Kidney epithelial cell (primary cell): ENCODE data around the gene KCNG2. TPM values are rescaled to one million over a fixed set of nuclear protein-coding genes. Genes with fewer than 3 reads are reported as not detected.

Source experiments
- DNase-seq: peaks from one replicate; pipeline ENCODE4 v3.0.0-alpha.2; 2010; ENCODE audit warnings: low read depth
- H3K27me3 ChIP-seq: 2 replicates; pipeline ENCODE4 v1.6.0; 2011; ENCODE audit warnings: low read length; ENCODE audit not compliant: control insufficient read depth, insufficient read depth
- H3K36me3 ChIP-seq: 2 replicates; pipeline ENCODE4 v1.5.1; 2011; ENCODE audit warnings: low read length; ENCODE audit not compliant: control insufficient read depth, insufficient read depth
- H3K4me3 ChIP-seq: 2 replicates; pipeline ENCODE4 v1.5.1; 2011; ENCODE audit warnings: low read depth, mild to moderate bottlenecking, control low read depth, low read length
- total RNA-seq: library from RNA; depleted of rRNA; stranded (reverse); fragments of >200 nt; gene quantifications from 2 replicates; pipeline ENCODE4 v1.2.3, GENCODE V29; 2015
- TF ChIP-seq, protein P1 (sequence below): IDR thresholded peaks from 2 replicates; pipeline ENCODE4 v1.5.1; 2011; ENCODE audit warnings: mild to moderate bottlenecking, moderate library complexity, low read length, control low read depth, inconsistent platforms; ENCODE audit not compliant: insufficient read depth, poor library complexity, severe bottlenecking

The KCNG2 gene
- total RNA-seq, 1 donor from 2014 or later = not detected

DNA sequence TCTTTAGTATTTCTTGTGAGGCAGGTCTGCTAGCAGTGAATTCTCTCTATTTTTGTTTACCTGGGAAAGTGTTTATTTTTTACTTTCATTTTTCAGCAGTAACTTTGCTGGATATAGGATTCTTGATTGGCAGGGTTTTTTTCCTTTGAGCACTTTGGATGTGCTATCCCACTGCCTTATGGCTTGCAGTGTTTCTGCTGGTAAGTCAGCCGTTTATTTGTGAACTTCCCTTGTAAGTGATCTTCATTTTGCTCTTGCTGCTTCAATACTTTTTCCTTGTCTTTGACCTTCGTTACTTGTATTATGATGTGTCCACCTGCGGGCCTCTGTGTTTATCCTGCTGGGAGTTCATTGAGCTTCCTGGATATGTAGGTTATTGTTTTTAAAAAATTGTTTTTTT lies 99.0 kb downstream of the KCNG2 start:
- Histone ChIP-seq H3K27me3 (no peaks in the 10 kb centered on the region), H3K36me3 (no peaks in the 10 kb centered on the region), H3K4me3 (no peak overlapping the region)
- DNase-seq = no peak
- TF ChIP-seq, protein P1, sequence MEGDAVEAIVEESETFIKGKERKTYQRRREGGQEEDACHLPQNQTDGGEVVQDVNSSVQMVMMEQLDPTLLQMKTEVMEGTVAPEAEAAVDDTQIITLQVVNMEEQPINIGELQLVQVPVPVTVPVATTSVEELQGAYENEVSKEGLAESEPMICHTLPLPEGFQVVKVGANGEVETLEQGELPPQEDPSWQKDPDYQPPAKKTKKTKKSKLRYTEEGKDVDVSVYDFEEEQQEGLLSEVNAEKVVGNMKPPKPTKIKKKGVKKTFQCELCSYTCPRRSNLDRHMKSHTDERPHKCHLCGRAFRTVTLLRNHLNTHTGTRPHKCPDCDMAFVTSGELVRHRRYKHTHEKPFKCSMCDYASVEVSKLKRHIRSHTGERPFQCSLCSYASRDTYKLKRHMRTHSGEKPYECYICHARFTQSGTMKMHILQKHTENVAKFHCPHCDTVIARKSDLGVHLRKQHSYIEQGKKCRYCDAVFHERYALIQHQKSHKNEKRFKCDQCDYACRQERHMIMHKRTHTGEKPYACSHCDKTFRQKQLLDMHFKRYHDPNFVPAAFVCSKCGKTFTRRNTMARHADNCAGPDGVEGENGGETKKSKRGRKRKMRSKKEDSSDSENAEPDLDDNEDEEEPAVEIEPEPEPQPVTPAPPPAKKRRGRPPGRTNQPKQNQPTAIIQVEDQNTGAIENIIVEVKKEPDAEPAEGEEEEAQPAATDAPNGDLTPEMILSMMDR = no peak

DNA sequence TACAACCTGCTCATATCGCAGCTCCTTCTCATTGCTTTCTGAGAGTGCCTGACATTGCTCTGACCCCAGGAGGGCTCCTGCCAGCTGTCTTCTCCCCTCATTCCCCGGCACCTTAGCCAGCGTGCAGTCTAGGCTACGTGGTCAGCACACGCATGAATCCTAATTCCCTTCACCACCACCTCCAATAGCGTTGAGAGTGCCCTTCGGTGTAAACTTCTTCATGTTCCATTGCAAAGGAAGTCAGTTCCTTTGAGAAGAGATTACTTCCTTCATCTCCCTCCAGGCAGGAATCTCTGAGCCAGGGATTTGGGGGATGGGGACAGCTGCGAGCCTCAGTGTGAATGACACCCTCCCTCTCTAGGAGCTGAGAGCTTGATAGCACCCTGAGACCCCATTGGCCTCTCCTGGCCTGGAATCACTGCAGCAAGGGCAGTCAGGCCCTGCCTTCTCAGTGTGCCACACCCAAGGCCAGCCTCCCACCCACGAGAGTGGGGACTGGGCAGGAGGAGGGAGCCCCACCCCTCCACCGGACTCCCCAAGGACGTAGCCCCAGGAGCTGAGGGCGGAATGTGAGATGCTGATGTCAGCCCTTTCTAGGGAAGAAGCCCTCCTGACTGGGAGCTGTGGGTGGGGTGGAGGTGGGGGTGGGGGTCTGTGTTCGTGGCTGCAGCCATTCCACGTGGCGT lies 100.3 kb downstream of the KCNG2 start:
- DNase-seq = no peak
- Histone ChIP-seq H3K36me3 (no peaks in the 10 kb centered on the region), H3K4me3 (no peak overlapping the region), H3K27me3 (no peaks in the 10 kb centered on the region)
- TF ChIP-seq, protein P1 = no peak

DNA sequence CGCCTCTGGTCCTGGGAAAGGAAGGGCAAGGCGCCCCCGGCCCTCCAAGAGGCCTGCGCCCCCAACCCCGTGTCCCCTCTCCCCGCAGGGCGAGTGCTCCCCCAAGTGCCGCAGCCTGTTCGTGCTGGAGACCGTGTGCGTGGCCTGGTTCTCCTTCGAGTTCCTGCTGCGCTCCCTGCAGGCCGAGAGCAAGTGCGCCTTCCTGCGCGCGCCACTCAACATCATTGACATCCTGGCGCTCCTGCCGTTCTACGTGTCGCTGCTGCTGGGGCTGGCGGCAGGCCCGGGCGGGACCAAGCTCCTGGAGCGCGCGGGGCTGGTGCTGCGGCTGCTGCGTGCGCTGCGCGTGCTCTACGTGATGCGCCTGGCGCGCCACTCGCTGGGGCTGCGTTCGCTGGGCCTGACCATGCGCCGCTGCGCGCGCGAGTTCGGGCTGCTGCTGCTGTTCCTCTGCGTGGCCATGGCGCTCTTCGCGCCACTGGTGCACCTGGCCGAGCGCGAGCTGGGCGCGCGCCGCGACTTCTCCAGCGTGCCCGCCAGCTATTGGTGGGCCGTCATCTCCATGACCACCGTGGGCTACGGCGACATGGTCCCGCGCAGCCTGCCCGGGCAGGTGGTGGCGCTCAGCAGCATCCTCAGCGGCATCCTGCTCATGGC lies 101.3 kb downstream of the KCNG2 start:
- Histone ChIP-seq H3K4me3 (no peak overlapping the region), H3K36me3 (no peaks in the 10 kb centered on the region), H3K27me3 (no peaks in the 10 kb centered on the region)
- DNase-seq = no peak
- TF ChIP-seq, protein P1 = no peak

DNA sequence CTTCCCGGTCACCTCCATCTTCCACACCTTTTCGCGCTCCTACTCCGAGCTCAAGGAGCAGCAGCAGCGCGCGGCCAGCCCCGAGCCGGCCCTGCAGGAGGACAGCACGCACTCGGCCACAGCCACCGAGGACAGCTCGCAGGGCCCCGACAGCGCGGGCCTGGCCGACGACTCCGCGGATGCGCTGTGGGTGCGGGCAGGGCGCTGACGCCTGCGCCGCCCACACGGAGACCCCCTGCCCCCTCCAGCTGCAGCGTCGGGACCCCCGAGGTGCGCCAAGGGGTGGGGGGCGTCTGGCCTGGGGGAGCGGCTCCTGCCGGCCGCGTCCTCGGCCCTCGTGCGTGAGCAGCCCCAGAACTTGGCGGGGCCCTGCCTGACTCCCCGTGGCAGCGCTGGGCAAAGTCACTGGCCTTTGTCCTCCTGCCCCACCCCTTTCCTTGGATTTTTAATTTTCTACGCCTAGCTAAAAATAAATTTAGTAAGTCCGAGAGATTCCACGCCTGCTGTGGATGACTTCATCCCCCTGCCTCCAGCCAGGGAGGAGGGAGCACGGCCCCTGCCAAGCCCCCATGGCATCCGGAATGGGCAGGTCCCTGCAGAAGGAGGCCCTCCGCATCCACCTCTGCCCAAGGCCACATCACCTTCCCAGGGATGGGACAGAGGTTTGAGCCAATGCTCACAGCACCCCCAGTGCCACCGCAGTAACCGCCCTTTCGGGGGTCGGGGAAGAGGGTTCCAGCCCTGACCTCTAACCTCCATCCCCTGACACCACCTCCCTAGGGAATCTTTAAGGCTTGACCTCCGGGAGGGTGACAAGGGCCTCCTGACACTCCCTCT lies 102.1 kb downstream of the KCNG2 start:
- DNase-seq = no peak
- no peak overlapping the region for H3K4me3 ChIP-seq
- no peaks in the 10 kb centered on the region for H3K36me3 ChIP-seq
- H3K27me3 ChIP-seq = no peaks in the 10 kb centered on the region
- TF ChIP-seq, protein P1 = no peak

DNA sequence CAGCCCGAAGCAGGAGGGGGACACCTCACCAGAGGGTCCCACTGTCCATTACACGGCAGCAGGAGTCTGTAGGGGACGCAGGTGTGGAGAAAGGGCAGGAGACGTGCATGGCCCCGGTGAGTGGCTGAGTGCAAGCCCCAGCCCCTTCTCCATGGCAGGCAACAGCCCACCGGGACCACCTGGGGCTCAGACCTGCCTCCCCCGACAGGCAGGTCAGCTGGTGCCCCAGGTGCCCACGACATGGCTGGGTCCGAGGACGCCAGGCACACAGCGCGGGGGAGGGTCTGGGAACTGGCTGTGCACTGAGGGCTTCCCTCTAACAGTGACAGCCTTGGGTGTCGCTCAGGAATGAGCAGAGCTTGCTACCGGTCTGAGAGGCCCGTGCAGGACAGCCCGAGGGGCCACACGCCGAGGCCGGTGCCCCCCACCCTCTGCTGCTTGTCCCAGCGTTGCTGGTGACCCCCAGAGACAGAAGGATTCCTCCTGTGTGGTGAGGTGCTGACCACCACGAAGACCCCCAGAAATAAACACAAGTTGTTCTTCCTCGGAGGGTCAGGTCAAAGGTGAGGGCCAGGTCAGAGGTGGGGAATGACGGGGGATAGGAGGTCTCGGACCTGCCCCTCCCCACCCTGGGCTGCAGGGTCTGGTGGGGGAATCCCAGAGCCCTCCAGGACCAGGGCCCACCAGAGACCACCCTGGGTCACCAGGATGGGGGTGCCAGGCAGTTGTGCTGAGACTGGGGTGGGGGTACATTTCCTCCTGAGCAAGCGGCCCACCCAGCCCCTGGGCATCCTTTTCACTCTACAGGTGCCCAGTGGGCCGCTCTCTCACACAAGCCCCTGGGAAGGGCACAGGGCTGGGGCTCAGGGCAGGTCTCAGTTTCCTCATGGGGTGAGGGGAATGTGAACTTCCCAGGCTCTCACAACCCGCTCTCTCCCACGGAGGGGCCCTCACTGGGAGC lies 103.2 kb downstream of the KCNG2 start:
- DNase-seq = no peak
- TF ChIP-seq, protein P1 = no peak
- Histone ChIP-seq H3K4me3 (no peak overlapping the region), H3K27me3 (no peaks in the 10 kb centered on the region), H3K36me3 (no peaks in the 10 kb centered on the region)
